ENCODE measurements around the gene AK9. TPM values are rescaled to one million over a fixed set of nuclear protein-coding genes. Genes with fewer than 3 reads are reported as not detected.

Gene AK9
- polyA plus RNA-seq, 1 donor from 2014 or later = 27.7 TPM

DNA sequence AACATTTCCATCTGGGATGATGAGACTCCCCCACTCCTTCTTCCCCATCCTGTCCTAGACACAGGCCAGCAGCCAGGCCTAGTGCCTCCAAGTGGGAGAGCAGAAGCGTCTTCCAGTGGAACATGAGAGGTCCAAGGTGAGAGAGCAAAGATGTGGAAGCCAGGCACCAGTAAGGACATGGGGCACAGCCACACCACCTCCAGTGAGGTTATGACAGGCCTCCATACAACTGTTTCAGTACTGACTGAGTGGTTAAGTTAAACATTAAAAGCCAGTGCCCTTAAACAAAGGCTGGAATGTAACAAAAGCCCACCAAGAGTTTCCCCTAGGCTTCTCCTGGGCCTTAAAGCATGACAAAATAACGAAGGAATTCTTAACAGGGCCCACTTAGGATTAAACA is 213.3 kb downstream of the AK9 start:
- Histone ChIP-seq H3K27ac (ENCODE audit: low read length) (no peak overlapping the region), H3K79me2 (replicated peaks; ENCODE audit: insufficient read depth, low read length) (no peaks in the 10 kb centered on the region), H3K36me3 (ENCODE audit: insufficient read depth, low read length) (peaks cover 4% of the 10 kb centered on the region), H3K9me3 (ENCODE audit: low read length) (no peaks in the 10 kb centered on the region), H3K4me2 (ENCODE audit: low read length) (no peak overlapping the region), H3K4me3 (ENCODE audit: low read length) (peak overlapping the region; percentile 42), H2AFZ (ENCODE audit: low read depth, low read length) (no peak overlapping the region), H3F3A (ENCODE audit: insufficient read depth, low read length, poor library complexity, severe bottlenecking) (no peaks in the 10 kb centered on the region), H3K9me2 (ENCODE audit: insufficient read depth, low read length) (no peaks in the 10 kb centered on the region), H3K27me3 (ENCODE audit: insufficient read depth, low read depth, low read length) (no peaks in the 10 kb centered on the region), H3K9ac (ENCODE audit: low read length) (no peak overlapping the region), H4K20me1 (ENCODE audit: insufficient read depth) (no peaks in the 10 kb centered on the region)
- TF ChIP-seq, protein P1, sequence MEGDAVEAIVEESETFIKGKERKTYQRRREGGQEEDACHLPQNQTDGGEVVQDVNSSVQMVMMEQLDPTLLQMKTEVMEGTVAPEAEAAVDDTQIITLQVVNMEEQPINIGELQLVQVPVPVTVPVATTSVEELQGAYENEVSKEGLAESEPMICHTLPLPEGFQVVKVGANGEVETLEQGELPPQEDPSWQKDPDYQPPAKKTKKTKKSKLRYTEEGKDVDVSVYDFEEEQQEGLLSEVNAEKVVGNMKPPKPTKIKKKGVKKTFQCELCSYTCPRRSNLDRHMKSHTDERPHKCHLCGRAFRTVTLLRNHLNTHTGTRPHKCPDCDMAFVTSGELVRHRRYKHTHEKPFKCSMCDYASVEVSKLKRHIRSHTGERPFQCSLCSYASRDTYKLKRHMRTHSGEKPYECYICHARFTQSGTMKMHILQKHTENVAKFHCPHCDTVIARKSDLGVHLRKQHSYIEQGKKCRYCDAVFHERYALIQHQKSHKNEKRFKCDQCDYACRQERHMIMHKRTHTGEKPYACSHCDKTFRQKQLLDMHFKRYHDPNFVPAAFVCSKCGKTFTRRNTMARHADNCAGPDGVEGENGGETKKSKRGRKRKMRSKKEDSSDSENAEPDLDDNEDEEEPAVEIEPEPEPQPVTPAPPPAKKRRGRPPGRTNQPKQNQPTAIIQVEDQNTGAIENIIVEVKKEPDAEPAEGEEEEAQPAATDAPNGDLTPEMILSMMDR (IDR thresholded peaks at IDR 0.05; ENCODE audit: poor library complexity, severe bottlenecking) = no peak
- TF ChIP-seq TAF1 (IDR thresholded peaks at IDR 0.05; ENCODE audit: low read depth) (no peak), POLR2AphosphoS5 (IDR thresholded peaks at IDR 0.05) (no peak), EP300 (conservative IDR thresholded peaks at IDR 0.05; ENCODE audit: poor library complexity, severe bottlenecking) (no peak), RAD21 (conservative IDR thresholded peaks at IDR 0.05) (no peak), SMC3 (conservative IDR thresholded peaks at IDR 0.05; ENCODE audit: poor library complexity) (no peak), EZH2 (IDR thresholded peaks at IDR 0.05; ENCODE audit: borderline replicate concordance, insufficient read depth, low read length, poor library complexity, severe bottlenecking) (no peak)

DNA sequence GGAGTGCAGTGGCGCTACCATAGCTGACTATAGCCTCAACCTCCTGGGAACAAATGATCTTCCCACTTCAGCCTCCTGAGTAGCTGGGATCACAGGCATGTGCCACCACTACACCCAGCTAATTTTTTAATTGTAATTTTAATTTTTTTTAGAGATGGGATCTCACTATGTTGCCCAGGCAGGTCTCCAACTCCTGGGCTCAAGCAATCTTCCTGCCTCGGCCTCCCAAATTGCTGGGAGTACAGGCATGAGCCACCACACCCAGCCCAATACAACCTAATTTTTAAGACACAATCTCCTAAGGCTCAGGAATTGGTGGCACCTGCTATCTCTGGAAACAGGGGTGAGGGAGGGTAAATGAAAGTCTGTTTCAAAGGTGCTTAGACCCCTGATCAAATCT is 213.8 kb downstream of the AK9 start:
- H3K79me2 ChIP-seq (replicated peaks; ENCODE audit: insufficient read depth, low read length) = no peaks in the 10 kb centered on the region
- TF ChIP-seq SMC3 (conservative IDR thresholded peaks at IDR 0.05; ENCODE audit: poor library complexity) = no peak
- TF ChIP-seq EZH2 (IDR thresholded peaks at IDR 0.05; ENCODE audit: borderline replicate concordance, insufficient read depth, low read length, poor library complexity, severe bottlenecking) = no peak
- no peak for TF ChIP-seq MXI1 (conservative IDR thresholded peaks at IDR 0.05; ENCODE audit: poor library complexity, severe bottlenecking)
- TF ChIP-seq, protein P2, sequence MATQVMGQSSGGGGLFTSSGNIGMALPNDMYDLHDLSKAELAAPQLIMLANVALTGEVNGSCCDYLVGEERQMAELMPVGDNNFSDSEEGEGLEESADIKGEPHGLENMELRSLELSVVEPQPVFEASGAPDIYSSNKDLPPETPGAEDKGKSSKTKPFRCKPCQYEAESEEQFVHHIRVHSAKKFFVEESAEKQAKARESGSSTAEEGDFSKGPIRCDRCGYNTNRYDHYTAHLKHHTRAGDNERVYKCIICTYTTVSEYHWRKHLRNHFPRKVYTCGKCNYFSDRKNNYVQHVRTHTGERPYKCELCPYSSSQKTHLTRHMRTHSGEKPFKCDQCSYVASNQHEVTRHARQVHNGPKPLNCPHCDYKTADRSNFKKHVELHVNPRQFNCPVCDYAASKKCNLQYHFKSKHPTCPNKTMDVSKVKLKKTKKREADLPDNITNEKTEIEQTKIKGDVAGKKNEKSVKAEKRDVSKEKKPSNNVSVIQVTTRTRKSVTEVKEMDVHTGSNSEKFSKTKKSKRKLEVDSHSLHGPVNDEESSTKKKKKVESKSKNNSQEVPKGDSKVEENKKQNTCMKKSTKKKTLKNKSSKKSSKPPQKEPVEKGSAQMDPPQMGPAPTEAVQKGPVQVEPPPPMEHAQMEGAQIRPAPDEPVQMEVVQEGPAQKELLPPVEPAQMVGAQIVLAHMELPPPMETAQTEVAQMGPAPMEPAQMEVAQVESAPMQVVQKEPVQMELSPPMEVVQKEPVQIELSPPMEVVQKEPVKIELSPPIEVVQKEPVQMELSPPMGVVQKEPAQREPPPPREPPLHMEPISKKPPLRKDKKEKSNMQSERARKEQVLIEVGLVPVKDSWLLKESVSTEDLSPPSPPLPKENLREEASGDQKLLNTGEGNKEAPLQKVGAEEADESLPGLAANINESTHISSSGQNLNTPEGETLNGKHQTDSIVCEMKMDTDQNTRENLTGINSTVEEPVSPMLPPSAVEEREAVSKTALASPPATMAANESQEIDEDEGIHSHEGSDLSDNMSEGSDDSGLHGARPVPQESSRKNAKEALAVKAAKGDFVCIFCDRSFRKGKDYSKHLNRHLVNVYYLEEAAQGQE (IDR thresholded peaks at IDR 0.05; ENCODE audit: borderline replicate concordance) = no peak
- TF ChIP-seq RAD21 (conservative IDR thresholded peaks at IDR 0.05) = no peak
- TF ChIP-seq TAF1 (IDR thresholded peaks at IDR 0.05; ENCODE audit: low read depth) = no peak
- no peak for TF ChIP-seq EP300 (conservative IDR thresholded peaks at IDR 0.05; ENCODE audit: poor library complexity, severe bottlenecking)

More for the DNA sequence above, 213.8 kb downstream of the AK9 start:
- Histone ChIP-seq H3K4me3 (ENCODE audit: low read length) (no peak overlapping the region), H3F3A (ENCODE audit: insufficient read depth, low read length, poor library complexity, severe bottlenecking) (no peaks in the 10 kb centered on the region), H3K9me3 (ENCODE audit: low read length) (no peaks in the 10 kb centered on the region), H2AFZ (ENCODE audit: low read depth, low read length) (no peak overlapping the region), H3K27me3 (ENCODE audit: insufficient read depth, low read depth, low read length) (no peaks in the 10 kb centered on the region), H3K9ac (ENCODE audit: low read length) (no peak overlapping the region), H3K9me2 (ENCODE audit: insufficient read depth, low read length) (no peaks in the 10 kb centered on the region), H3K4me2 (ENCODE audit: low read length) (no peak overlapping the region), H4K20me1 (ENCODE audit: insufficient read depth) (no peaks in the 10 kb centered on the region), H3K36me3 (ENCODE audit: insufficient read depth, low read length) (peaks cover 4% of the 10 kb centered on the region), H3K27ac (ENCODE audit: low read length) (no peak overlapping the region)

All from neural cell (in vitro differentiated cells).